T-helper 1 cell (primary cell): Measurements from ENCODE around the gene CIAO2B.

ENCODE experiments used
- DNase-seq, 5 donors: peaks; one replicate each; pipeline ENCODE4 v3.0.0-alpha.2; 2012 to 2020

Gene CIAO2B

GRCh38 chr16:66885491-66885890 is 48.7 kb downstream of the CIAO2B start:
- no peak for DNase-seq

- no peak for DNase-seq
These were observed 51.5 kb downstream of the CIAO2B start for GRCh38 chr16:66882702-66883101.
